ENCODE results near the gene NAALADL1.

The NAALADL1 gene, protein sequence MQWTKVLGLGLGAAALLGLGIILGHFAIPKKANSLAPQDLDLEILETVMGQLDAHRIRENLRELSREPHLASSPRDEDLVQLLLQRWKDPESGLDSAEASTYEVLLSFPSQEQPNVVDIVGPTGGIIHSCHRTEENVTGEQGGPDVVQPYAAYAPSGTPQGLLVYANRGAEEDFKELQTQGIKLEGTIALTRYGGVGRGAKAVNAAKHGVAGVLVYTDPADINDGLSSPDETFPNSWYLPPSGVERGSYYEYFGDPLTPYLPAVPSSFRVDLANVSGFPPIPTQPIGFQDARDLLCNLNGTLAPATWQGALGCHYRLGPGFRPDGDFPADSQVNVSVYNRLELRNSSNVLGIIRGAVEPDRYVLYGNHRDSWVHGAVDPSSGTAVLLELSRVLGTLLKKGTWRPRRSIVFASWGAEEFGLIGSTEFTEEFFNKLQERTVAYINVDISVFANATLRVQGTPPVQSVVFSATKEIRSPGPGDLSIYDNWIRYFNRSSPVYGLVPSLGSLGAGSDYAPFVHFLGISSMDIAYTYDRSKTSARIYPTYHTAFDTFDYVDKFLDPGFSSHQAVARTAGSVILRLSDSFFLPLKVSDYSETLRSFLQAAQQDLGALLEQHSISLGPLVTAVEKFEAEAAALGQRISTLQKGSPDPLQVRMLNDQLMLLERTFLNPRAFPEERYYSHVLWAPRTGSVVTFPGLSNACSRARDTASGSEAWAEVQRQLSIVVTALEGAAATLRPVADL

DNA sequence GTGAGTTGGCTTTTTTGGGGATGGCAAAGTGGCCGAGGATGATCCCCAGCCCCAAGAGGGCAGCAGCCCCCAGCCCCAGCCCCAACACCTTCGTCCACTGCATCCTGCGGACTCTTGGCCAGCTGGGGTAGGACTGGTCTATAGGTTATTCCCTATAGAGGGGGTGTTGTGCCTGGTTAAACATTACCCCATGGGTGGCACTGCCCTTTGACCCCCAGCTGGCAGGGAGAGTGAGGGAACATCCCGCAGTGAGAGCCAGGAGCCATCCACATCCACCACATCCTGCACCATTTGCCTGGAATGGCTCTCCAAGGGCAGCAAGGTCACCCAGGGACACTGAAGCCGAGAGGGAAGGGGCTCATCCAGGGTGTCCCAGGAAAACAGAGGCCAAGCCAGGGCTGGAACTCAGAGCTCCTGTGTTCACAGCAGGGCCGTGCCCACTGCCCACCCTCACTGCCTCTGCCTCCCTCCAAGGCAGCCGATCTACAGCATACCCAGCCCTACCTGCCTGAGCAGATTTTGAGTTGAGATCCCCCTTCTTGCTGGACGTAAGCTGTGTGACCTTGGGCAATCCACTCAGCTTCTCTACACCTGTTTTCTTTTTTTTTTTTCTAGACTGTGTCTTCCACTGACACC lies at the start of gene NAALADL1:
Gene NAALADL1, minus strand, starts transcription at position 135 of the 636 bp plus-strand sequence. Its CDS starts 32 bp downstream, at position 103.
- TF ChIP-seq, protein P1, sequence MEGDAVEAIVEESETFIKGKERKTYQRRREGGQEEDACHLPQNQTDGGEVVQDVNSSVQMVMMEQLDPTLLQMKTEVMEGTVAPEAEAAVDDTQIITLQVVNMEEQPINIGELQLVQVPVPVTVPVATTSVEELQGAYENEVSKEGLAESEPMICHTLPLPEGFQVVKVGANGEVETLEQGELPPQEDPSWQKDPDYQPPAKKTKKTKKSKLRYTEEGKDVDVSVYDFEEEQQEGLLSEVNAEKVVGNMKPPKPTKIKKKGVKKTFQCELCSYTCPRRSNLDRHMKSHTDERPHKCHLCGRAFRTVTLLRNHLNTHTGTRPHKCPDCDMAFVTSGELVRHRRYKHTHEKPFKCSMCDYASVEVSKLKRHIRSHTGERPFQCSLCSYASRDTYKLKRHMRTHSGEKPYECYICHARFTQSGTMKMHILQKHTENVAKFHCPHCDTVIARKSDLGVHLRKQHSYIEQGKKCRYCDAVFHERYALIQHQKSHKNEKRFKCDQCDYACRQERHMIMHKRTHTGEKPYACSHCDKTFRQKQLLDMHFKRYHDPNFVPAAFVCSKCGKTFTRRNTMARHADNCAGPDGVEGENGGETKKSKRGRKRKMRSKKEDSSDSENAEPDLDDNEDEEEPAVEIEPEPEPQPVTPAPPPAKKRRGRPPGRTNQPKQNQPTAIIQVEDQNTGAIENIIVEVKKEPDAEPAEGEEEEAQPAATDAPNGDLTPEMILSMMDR (IDR thresholded peaks at IDR 0.05): no peak
- Histone ChIP-seq H3K4me1 (ENCODE audit: control insufficient read depth in 1 of 2, insufficient read depth in 1 of 2, low read depth in 1 of 2, low read length in 1 of 2) (peaks cover 0 to 9% of the 10 kb centered on the region in 2 experiments), H3K36me3 (no peaks in the 10 kb centered on the region), H3K9me3 (no peaks in the 10 kb centered on the region), H3K27me3 (no peaks in the 10 kb centered on the region), H3K4me3 (ENCODE audit: low read depth in 1 of 2, low read length in 1 of 2) (no peak within 1 kb of the TSS), H3K27ac (no peak within 1 kb of the TSS)

DNA sequence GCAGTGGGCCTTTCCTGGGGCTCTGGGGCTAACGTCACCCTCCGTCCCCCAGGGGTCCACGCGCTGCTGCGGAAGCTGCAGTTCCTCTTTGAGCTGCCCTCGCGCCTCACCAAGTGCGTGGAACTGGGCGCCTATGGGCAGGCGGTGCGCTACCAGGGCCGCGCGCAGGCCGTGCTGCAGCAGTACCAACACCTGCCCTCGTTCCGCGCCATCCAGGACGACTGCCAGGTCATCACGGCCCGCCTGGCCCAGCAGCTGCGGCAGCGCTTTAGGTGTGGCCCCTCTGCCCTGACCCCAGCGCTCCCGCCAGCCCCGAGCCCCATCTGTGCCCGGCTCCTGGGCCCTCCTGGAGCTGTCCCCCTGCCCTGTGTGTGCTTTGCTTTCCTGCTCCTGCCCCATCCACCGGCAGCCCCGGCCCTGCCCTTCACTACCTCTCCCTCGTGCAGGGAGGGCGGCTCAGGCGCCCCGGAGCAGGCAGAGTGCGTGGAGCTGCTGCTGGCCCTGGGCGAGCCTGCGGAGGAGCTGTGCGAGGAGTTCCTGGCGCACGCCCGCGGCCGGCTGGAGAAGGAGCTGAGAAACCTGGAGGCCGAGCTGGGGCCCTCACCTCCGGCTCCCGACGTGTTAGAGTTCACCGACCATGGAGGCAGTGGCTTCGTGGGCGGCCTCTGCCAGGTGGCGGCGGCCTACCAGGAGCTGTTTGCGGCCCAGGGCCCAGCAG lies 49.6 kb upstream of the NAALADL1 start:
- Histone ChIP-seq H3K9me3 (no peaks in the 10 kb centered on the region), H3K4me3 (ENCODE audit: low read depth in 1 of 2, low read length in 1 of 2) (no peak overlapping the region), H3K36me3 (peaks cover 30% of the 10 kb centered on the region), H3K4me1 (ENCODE audit: control insufficient read depth in 1 of 2, insufficient read depth in 1 of 2, low read depth in 1 of 2, low read length in 1 of 2) (peaks cover 28 to 29% of the 10 kb centered on the region in 2 experiments), H3K27me3 (peaks cover 11% of the 10 kb centered on the region), H3K27ac (no peak overlapping the region)
- TF ChIP-seq, protein P1 (IDR thresholded peaks at IDR 0.05): no peak

DNA sequence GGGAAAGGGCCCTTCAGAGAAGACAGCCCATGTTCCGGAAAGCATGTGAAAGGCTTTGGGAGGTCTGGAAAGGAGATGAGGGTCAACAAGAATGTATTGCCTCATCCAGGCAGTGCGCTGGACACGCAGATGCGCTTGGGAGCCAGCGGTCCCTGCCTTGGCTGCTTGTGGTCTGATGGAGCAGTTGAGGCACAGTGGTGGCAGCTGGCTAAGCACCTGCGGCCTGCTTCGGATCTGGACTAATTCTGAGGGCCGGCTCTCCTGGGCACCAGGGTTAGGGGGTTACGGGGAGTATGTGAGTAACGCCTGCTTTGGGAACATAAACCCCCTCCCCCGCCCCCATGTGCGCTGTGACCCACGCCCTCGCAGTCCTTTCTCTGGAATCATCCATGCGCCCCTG lies 48.7 kb upstream of the NAALADL1 start:
- peaks cover 20% of the 10 kb centered on the region in 2 experiments for H3K4me1 ChIP-seq (ENCODE audit: control insufficient read depth in 1 of 2, insufficient read depth in 1 of 2, low read depth in 1 of 2, low read length in 1 of 2)
- H3K36me3 ChIP-seq: peaks cover 30% of the 10 kb centered on the region
- H3K4me3 ChIP-seq (ENCODE audit: low read depth in 1 of 2, low read length in 1 of 2): no peak overlapping the region
- TF ChIP-seq, protein P1 (IDR thresholded peaks at IDR 0.05): no peak
- H3K9me3 ChIP-seq: no peaks in the 10 kb centered on the region
- H3K27ac ChIP-seq: no peak overlapping the region
- peaks cover 3% of the 10 kb centered on the region for H3K27me3 ChIP-seq

DNA sequence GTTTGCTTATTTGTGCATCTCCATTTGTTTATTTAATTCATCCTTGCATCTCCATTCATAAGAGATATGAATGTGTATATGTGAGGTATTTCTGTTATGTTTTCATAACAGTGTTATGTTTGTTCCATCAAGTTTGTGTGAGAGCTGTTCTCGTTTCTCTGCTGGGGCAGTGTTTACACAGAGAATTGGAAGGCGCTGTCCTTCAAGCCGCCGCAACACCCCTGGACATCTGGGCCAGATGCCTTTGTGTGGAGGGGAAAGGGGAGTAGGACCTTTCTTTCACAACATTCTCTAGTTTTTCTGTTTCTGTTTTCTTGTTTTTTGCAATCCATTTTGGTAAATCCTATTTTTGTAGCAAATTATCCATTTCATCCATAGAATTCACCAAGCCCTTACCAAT lies 46.3 kb upstream of the NAALADL1 start:
- H3K27me3 ChIP-seq: no peaks in the 10 kb centered on the region
- peaks cover 26% of the 10 kb centered on the region for H3K36me3 ChIP-seq

More for the DNA sequence above, 46.3 kb upstream of the NAALADL1 start:
- Histone ChIP-seq H3K4me1 (ENCODE audit: control insufficient read depth in 1 of 2, insufficient read depth in 1 of 2, low read depth in 1 of 2, low read length in 1 of 2) (no peaks in the 10 kb centered on the region), H3K9me3 (no peaks in the 10 kb centered on the region), H3K4me3 (ENCODE audit: low read depth in 1 of 2, low read length in 1 of 2) (no peak overlapping the region), H3K27ac (no peak overlapping the region)
- TF ChIP-seq, protein P1 (IDR thresholded peaks at IDR 0.05): no peak

Measured in neutrophil (primary cell).